ENCODE results near the gene GNS. TPM values are rescaled to one million over a fixed set of nuclear protein-coding genes. Genes with fewer than 3 reads are reported as not detected.

GNS gene
- total and polyA plus RNA-seq, 2 donors (not counting 3 experiments of a cell fraction or from before 2014, with no cell fraction given): 107 to 142 TPM

- no TSS peak for BruUV-seq (replicated peaks)
- Histone ChIP-seq H4K20me1 (replicated peaks; ENCODE audit: control insufficient read depth, extremely low read depth, insufficient read depth, low read length) (no peaks in the 10 kb centered on the region), H3K4me2 (ENCODE audit: insufficient read depth, low read length) (no peak overlapping the region), H3K27ac (ENCODE audit: insufficient read depth, low read depth, low read length) (no peak overlapping the region), H3K79me2 (ENCODE audit: control insufficient read depth, insufficient read depth, low read length) (no peaks in the 10 kb centered on the region), H3K36me3 (ENCODE audit: control insufficient read depth in 2 of 2, extremely low read depth in 1 of 2, insufficient read depth in 2 of 2, low read length in 2 of 2) (peaks cover 6 to 16% of the 10 kb centered on the region in 2 experiments), H3K27me3 (ENCODE audit: control insufficient read depth in 2 of 2, insufficient read depth in 2 of 2, low read length in 2 of 2) (no peaks in the 10 kb centered on the region), H3K4me1 (ENCODE audit: control insufficient read depth, extremely low read depth, insufficient read depth, low read length) (no peaks in the 10 kb centered on the region), H3K9me1 (replicated peaks; ENCODE audit: control insufficient read depth, extremely low read depth, insufficient read depth, low read length) (no peaks in the 10 kb centered on the region), H3K4me3 (replicated peaks in 1 of 3; ENCODE audit: insufficient read depth in 1 of 3, low read depth in 1 of 3, low read length in 3 of 3) (no peak overlapping the region), H3K9me3 (replicated peaks; ENCODE audit: control insufficient read depth, insufficient read depth, low read length) (no peaks in the 10 kb centered on the region), H2AFZ (ENCODE audit: low read depth, low read length) (no peak overlapping the region), H3K9ac (replicated peaks; ENCODE audit: extremely low read depth, insufficient read depth, low read length) (no peak overlapping the region)
- intact Hi-C loops (cut with micrococcal nuclease) (no loop called here), dilution Hi-C loops (cut with MboI; ENCODE audit: extremely low pct_ligation_motif_present, low sequenced_read_pairs) (no loop called here)
- POLR2A ChIA-PET: no interaction called here
- no peak for DNase-seq (ENCODE audit: low read depth, low spot score)
- CTCF ChIA-PET: interaction anchor here (1.4 to 1.8 kb wide), 3 partner anchors 18 to 85 kb away, joined by 3 to 5 read pairs (median 4); no protein-coding TSS in a partner anchor
- TF ChIP-seq POLR2A (IDR thresholded peaks at IDR 0.05; ENCODE audit: low read depth, low read length) (no peak), EZH2 (IDR thresholded peaks at IDR 0.05; ENCODE audit: borderline replicate concordance, low read depth, low read length, severe bottlenecking) (no peak), JUN (IDR thresholded peaks at IDR 0.05; ENCODE audit: borderline replicate concordance, insufficient read depth, insufficient read length, low read depth) (no peak), GATA2 (IDR thresholded peaks at IDR 0.05; ENCODE audit: insufficient read depth, insufficient read length, low read depth, low read length) (no peak), FOS (IDR thresholded peaks at IDR 0.05; ENCODE audit: borderline replicate concordance, insufficient read depth, low read length) (no peak), CTCF (IDR thresholded peaks at IDR 0.05; ENCODE audit: extremely low read depth in 1 of 2, insufficient read depth in 1 of 2, low read depth in 1 of 2, low read length in 2 of 2) (no peak), MYC (IDR thresholded peaks at IDR 0.05; ENCODE audit: low read depth, low read length) (no peak), POLR2AphosphoS5 (IDR thresholded peaks at IDR 0.05; ENCODE audit: insufficient read depth, low read depth, low read length) (no peak)
- TF ChIP-seq, protein P1, sequence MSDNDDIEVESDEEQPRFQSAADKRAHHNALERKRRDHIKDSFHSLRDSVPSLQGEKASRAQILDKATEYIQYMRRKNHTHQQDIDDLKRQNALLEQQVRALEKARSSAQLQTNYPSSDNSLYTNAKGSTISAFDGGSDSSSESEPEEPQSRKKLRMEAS (IDR thresholded peaks at IDR 0.05; ENCODE audit: insufficient read depth, insufficient read length): no peak
- FAIRE-seq: no peak
Observed at GRCh38 chr12:64716371-64716770, 42.8 kb downstream of the GNS start.

All from endothelial cell of umbilical vein (primary cell).